Measurements from ENCODE around the gene SIPA1L3.

DNA sequence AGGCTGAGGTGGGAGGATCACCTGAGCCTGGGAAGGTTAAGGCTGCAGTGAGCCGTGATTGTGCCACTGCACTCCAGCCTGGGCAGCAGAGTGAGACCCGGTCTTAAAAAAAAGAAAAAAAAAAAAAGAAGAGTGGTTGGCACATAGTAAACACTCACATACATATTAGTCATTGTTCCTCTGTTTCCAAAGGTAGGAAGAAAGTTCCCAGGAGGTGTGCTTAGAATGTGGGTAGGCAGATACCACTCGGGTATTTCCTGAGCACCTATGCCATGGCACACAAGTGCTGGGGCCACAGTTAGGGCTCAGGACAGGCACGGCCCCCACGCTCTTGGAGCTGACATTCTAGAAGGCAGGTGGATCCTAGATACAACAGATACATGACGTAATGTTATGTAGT lies 41.4 kb downstream of the SIPA1L3 start:
- TF ChIP-seq, protein P1, sequence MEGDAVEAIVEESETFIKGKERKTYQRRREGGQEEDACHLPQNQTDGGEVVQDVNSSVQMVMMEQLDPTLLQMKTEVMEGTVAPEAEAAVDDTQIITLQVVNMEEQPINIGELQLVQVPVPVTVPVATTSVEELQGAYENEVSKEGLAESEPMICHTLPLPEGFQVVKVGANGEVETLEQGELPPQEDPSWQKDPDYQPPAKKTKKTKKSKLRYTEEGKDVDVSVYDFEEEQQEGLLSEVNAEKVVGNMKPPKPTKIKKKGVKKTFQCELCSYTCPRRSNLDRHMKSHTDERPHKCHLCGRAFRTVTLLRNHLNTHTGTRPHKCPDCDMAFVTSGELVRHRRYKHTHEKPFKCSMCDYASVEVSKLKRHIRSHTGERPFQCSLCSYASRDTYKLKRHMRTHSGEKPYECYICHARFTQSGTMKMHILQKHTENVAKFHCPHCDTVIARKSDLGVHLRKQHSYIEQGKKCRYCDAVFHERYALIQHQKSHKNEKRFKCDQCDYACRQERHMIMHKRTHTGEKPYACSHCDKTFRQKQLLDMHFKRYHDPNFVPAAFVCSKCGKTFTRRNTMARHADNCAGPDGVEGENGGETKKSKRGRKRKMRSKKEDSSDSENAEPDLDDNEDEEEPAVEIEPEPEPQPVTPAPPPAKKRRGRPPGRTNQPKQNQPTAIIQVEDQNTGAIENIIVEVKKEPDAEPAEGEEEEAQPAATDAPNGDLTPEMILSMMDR (IDR thresholded peaks at IDR 0.05) = no peak
- no peak for TF ChIP-seq POLR2A (IDR thresholded peaks at IDR 0.05)
